ENCODE data around the gene MCM3AP. TPM values are rescaled to one million over a fixed set of nuclear protein-coding genes. Genes with fewer than 3 reads are reported as not detected.

Gene MCM3AP
- total and polyA plus RNA-seq, 9 of the 15 experiments (the other 6 are each of a cell fraction or from before 2014, with no cell fraction given): 6.5 to 179 (median 69.6) TPM

GRCh38 chr21:46307625-46308024 is 22.2 kb upstream of the MCM3AP start (continued):
- TF ChIP-seq ZBTB2 (IDR thresholded peaks at IDR 0.05): no peak
- no peak for TF ChIP-seq MLLT1 (IDR thresholded peaks at IDR 0.05)
- TF ChIP-seq ARID1B (IDR thresholded peaks at IDR 0.05): peak; percentile 50; the same call in 1 of the 2 replicates
- no peak for TF ChIP-seq CHAMP1 (IDR thresholded peaks at IDR 0.05)
- peak; percentile 54 for TF ChIP-seq NCOR1 (IDR thresholded peaks at IDR 0.05)
- TF ChIP-seq ZNF121 (CRISPR knock-in tag; conservative IDR thresholded peaks at IDR 0.05): no peak
- TF ChIP-seq CAMTA2 (CRISPR knock-in tag; conservative IDR thresholded peaks at IDR 0.05): no peak
- no peak for TF ChIP-seq MCM2 (IDR thresholded peaks at IDR 0.05; ENCODE audit: low read depth)
- no peak for TF ChIP-seq ADNP (tag; IDR thresholded peaks at IDR 0.05)
- no peak for TF ChIP-seq LARP7 (IDR thresholded peaks at IDR 0.05)
- TF ChIP-seq GTF3C2 (IDR thresholded peaks at IDR 0.05; ENCODE audit: borderline replicate concordance, extremely low read depth, insufficient read length): no peak
- TF ChIP-seq, protein P1, sequence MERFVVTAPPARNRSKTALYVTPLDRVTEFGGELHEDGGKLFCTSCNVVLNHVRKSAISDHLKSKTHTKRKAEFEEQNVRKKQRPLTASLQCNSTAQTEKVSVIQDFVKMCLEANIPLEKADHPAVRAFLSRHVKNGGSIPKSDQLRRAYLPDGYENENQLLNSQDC (CRISPR knock-in tag; IDR thresholded peaks at IDR 0.05): no peak
- peak; percentile 50; the same call in 1 of the 2 replicates for TF ChIP-seq MTA2 (IDR thresholded peaks at IDR 0.05; ENCODE audit: low read depth)
- TF ChIP-seq, protein P2, sequence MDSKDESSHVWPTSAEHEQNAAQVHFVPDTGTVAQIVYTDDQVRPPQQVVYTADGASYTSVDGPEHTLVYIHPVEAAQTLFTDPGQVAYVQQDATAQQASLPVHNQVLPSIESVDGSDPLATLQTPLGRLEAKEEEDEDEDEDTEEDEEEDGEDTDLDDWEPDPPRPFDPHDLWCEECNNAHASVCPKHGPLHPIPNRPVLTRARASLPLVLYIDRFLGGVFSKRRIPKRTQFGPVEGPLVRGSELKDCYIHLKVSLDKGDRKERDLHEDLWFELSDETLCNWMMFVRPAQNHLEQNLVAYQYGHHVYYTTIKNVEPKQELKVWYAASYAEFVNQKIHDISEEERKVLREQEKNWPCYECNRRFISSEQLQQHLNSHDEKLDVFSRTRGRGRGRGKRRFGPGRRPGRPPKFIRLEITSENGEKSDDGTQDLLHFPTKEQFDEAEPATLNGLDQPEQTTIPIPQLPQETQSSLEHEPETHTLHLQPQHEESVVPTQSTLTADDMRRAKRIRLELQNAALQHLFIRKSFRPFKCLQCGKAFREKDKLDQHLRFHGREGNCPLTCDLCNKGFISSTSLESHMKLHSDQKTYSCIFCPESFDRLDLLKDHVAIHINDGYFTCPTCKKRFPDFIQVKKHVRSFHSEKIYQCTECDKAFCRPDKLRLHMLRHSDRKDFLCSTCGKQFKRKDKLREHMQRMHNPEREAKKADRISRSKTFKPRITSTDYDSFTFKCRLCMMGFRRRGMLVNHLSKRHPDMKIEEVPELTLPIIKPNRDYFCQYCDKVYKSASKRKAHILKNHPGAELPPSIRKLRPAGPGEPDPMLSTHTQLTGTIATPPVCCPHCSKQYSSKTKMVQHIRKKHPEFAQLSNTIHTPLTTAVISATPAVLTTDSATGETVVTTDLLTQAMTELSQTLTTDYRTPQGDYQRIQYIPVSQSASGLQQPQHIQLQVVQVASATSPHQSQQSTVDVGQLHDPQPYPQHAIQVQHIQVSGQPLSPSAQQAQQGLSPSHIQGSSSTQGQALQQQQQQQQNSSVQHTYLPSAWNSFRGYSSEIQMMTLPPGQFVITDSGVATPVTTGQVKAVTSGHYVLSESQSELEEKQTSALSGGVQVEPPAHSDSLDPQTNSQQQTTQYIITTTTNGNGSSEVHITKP (IDR thresholded peaks at IDR 0.05; ENCODE audit: partially characterized antibody): no peak
- no peak for TF ChIP-seq KLF13 (tag; IDR thresholded peaks at IDR 0.05; ENCODE audit: borderline replicate concordance, low read depth)
- peak; percentile 79 to 87 for TF ChIP-seq KDM1A (IDR thresholded peaks at IDR 0.05)
- TF ChIP-seq TCFL5 (CRISPR knock-in tag; conservative IDR thresholded peaks at IDR 0.05): no peak

Data from K562 (cell line).